OCI-LY7 (cell line): ENCODE results near the gene RFC3. TPM values are rescaled to one million over a fixed set of nuclear protein-coding genes. Genes with fewer than 3 reads are reported as not detected.
"Not testable (repeated sequence)": the region's sequence is repeated elsewhere in the genome, so short reads cannot be mapped to it uniquely, and the experiment has no call there.

ENCODE experiments used
- BruUV-seq: library from RNA; stranded (reverse); fragments of 400-500 nt; replicated peaks from 2 replicates; lab custom pipeline; 2021; lab: Mats Ljungman, UMichigan
- CTCF ChIA-PET: fragments of 300-600 bp; sonication (Branson Sonifier 250); formaldehyde crosslinking; loops from one replicate; lab custom pipeline; 2022; ENCODE audit warnings: antibody characterized with exemption; ENCODE audit not compliant: unreplicated experiment; lab: Charles Lee
- POLR2A ChIA-PET: fragments of 300-600 bp; sonication (Branson Sonifier 250); formaldehyde crosslinking; loops from one replicate; lab custom pipeline; 2022; ENCODE audit warnings: antibody characterized with exemption; lab: Charles Lee
- DNase-seq: peaks from one replicate; pipeline ENCODE4 v3.0.0-alpha.2; 2015; ENCODE audit warnings: low spot score
- H2AFZ ChIP-seq: fragments of 200-600 bp; sonication (generic), shearing (Covaris generic); 2 replicates; pipeline ENCODE4 v1.6.1; 2014; ENCODE audit warnings: mild to moderate bottlenecking, antibody characterized with exemption, low read length, moderate library complexity
- H3K27ac ChIP-seq: fragments of 200-600 bp; sonication (generic); 2 replicates; pipeline ENCODE4 v1.5.1; 2014; ENCODE audit warnings: mixed run types, low read depth, mild to moderate bottlenecking, moderate library complexity, low read length, inconsistent platforms; ENCODE audit not compliant: poor library complexity, severe bottlenecking
- H3K36me3 ChIP-seq: fragments of 200-600 bp; sonication (generic); 2 replicates; pipeline ENCODE4 v1.6.1; 2014; ENCODE audit warnings: mild to moderate bottlenecking, antibody characterized with exemption, low read length, moderate library complexity, mixed read lengths; ENCODE audit not compliant: insufficient read depth
- H3K4me1 ChIP-seq: fragments of 200-600 bp; sonication (generic); 2 replicates; pipeline ENCODE4 v1.5.1; 2014; ENCODE audit warnings: mild to moderate bottlenecking, low read length; ENCODE audit not compliant: insufficient read depth, poor library complexity, severe bottlenecking
- H3K4me2 ChIP-seq: fragments of 200-600 bp; sonication (generic); 2 replicates; pipeline ENCODE4 v1.6.1; 2014; ENCODE audit warnings: mild to moderate bottlenecking, low read length
- H3K4me3 ChIP-seq: fragments of 200-600 bp; sonication (generic); 2 replicates; pipeline ENCODE4 v1.5.1; 2014; ENCODE audit warnings: mild to moderate bottlenecking, low read depth, low read length; ENCODE audit not compliant: poor library complexity, severe bottlenecking
- H3K79me2 ChIP-seq: fragments of 200-600 bp; sonication (generic); 2 replicates; pipeline ENCODE4 v1.6.1; 2016; ENCODE audit warnings: low read depth, mild to moderate bottlenecking, low read length, moderate library complexity, mixed read lengths; ENCODE audit not compliant: insufficient read depth
- H3K9me2 ChIP-seq: fragments of 200-600 bp; sonication (generic); 2 replicates; pipeline ENCODE4 v1.6.1; 2016; ENCODE audit warnings: mild to moderate bottlenecking, low read length, mixed read lengths; ENCODE audit not compliant: insufficient read depth
- H3K9me3 ChIP-seq: fragments of 200-600 bp; sonication (generic); 2 replicates; pipeline ENCODE4 v1.6.1; 2014; ENCODE audit warnings: mild to moderate bottlenecking, mixed run types, low read length, mixed read lengths
- H4K20me1 ChIP-seq: fragments of 200-600 bp; sonication (generic); 2 replicates; pipeline ENCODE4 v1.6.1; 2014; ENCODE audit warnings: mild to moderate bottlenecking, antibody characterized with exemption, low read length, moderate library complexity, mixed read lengths; ENCODE audit not compliant: insufficient read depth
- CTCF ChIP-seq: fragments of 200-600 bp; sonication (generic); conservative IDR thresholded peaks from 2 replicates; pipeline ENCODE4 v1.5.1; 2014; ENCODE audit warnings: mild to moderate bottlenecking, antibody characterized with exemption, low read length, moderate library complexity, mixed read lengths
- EZH2phosphoT487 ChIP-seq: fragments of 200-600 bp; sonication (generic); IDR thresholded peaks from 2 replicates; pipeline ENCODE4 v1.6.1; 2018; ENCODE audit warnings: low read depth, borderline replicate concordance, mild to moderate bottlenecking, mixed run types, antibody characterized with exemption, low read length, moderate library complexity, mixed read lengths
- intact Hi-C: fragments of 100-400 bp; cut with micrococcal nuclease; formaldehyde crosslinking; loops from one replicate; pipeline ENCODE4 v1.10.0; 2022; ENCODE audit not compliant: unreplicated experiment
- total RNA-seq, 2 experiments: library from RNA; depleted of rRNA in 1 of 2; stranded (reverse); fragments of >200 nt in 1 of 2; shearing (Covaris generic) in 1 of 2; gene quantifications; 2 replicates each; pipeline ENCODE4 v1.2.3, GENCODE V29; 2014 to 2022

Gene RFC3
- total RNA-seq, 2 experiments from 2014 or later = 108 to 118 TPM

GRCh38 chr13:33776239-33776881 lies 41.6 kb upstream of the RFC3 start:
- peak overlapping the region; percentile 86 for H2AFZ ChIP-seq
- no peak for DNase-seq
- H3K9me2 ChIP-seq = no peaks in the 10 kb centered on the region
- peak overlapping the region; percentile 32 for H3K4me2 ChIP-seq
- H3K27ac ChIP-seq = no peak overlapping the region
- no peaks in the 10 kb centered on the region for H4K20me1 ChIP-seq
- ChIA-PET POLR2A (interaction anchor here (0.5 to 2.3 kb wide), 10 partner anchors 9 to 46 kb away, joined by 3 to 14 read pairs (median 4); no protein-coding TSS in a partner anchor), CTCF (interaction anchor here (0.9 kb wide), 1 partner anchor 24 kb away, joined by 3 read pairs; no protein-coding TSS in a partner anchor)
- intact Hi-C loops = no loop called here
- no peak for TF ChIP-seq CTCF
- TF ChIP-seq EZH2phosphoT487 = no peak
- BruUV-seq = no TSS peak
- H3K36me3 ChIP-seq = no peaks in the 10 kb centered on the region; the same call in 1 of the 2 replicates
- H3K79me2 ChIP-seq = no peaks in the 10 kb centered on the region
- H3K4me3 ChIP-seq = no peak overlapping the region
- H3K9me3 ChIP-seq = 0 out of 2 replicates have a peak, but pooled peaks cover 11% of the 10 kb centered on the region
- H3K4me1 ChIP-seq = peaks cover 30% of the 10 kb centered on the region

GRCh38 chr13:33782631-33783030 lies 35.3 kb upstream of the RFC3 start:
- H3K4me1 ChIP-seq = peaks cover 12% of the 10 kb centered on the region
- ChIA-PET CTCF (no interaction called here), POLR2A (interaction anchor here (0.9 to 1.6 kb wide), 2 partner anchors 9 to 11 kb away, joined by 3 to 5 read pairs; no protein-coding TSS in a partner anchor)
- H3K36me3 ChIP-seq = no peaks in the 10 kb centered on the region; the same call in 1 of the 2 replicates
- intact Hi-C loops = no loop called here
- H3K4me2 ChIP-seq = no peak overlapping the region
- no peaks in the 10 kb centered on the region for H4K20me1 ChIP-seq
- no peak for TF ChIP-seq CTCF
- no peak for TF ChIP-seq EZH2phosphoT487
- H3K4me3 ChIP-seq = no peak overlapping the region
- BruUV-seq = no TSS peak
- H3K9me2 ChIP-seq = no peaks in the 10 kb centered on the region
- DNase-seq = no peak
- no peak overlapping the region for H2AFZ ChIP-seq
- no peaks in the 10 kb centered on the region for H3K79me2 ChIP-seq
- H3K9me3 ChIP-seq = peaks cover 17% of the 10 kb centered on the region; the same call in 1 of the 2 replicates
- H3K27ac ChIP-seq = no peak overlapping the region

GRCh38 chr13:33783212-33783611 lies 34.7 kb upstream of the RFC3 start:
- H3K4me2 ChIP-seq, H3K9me2 ChIP-seq, CTCF ChIA-PET, H3K36me3 ChIP-seq, H3K27ac ChIP-seq, H4K20me1 ChIP-seq, H2AFZ ChIP-seq, H3K79me2 ChIP-seq, DNase-seq, H3K4me3 ChIP-seq, intact Hi-C loops, BruUV-seq: not testable (repeated sequence)
- Histone ChIP-seq H3K4me1 (peaks cover 18% of the 10 kb centered on the region), H3K9me3 (peaks cover 17% of the 10 kb centered on the region; the same call in 1 of the 2 replicates)
- POLR2A ChIA-PET = interaction anchor here (1.2 kb wide), 1 partner anchor 238 kb away, joined by 4 read pairs; no protein-coding TSS in a partner anchor
